Renal cortical epithelial cell (primary cell): ENCODE data around the gene POLR2H. TPM values are rescaled to one million over a fixed set of nuclear protein-coding genes. Genes with fewer than 3 reads are reported as not detected.

Source experiments
- DNase-seq: peaks from one replicate; pipeline ENCODE4 v3.0.0-alpha.2; 2011; ENCODE audit warnings: low read depth
- total RNA-seq: library from RNA; depleted of rRNA; stranded (reverse); fragments of >200 nt; gene quantifications from 2 replicates; pipeline ENCODE4 v1.2.3, GENCODE V29; 2014

POLR2H gene
- total RNA-seq, 1 donor from 2014 or later: 97.3 TPM

DNA sequence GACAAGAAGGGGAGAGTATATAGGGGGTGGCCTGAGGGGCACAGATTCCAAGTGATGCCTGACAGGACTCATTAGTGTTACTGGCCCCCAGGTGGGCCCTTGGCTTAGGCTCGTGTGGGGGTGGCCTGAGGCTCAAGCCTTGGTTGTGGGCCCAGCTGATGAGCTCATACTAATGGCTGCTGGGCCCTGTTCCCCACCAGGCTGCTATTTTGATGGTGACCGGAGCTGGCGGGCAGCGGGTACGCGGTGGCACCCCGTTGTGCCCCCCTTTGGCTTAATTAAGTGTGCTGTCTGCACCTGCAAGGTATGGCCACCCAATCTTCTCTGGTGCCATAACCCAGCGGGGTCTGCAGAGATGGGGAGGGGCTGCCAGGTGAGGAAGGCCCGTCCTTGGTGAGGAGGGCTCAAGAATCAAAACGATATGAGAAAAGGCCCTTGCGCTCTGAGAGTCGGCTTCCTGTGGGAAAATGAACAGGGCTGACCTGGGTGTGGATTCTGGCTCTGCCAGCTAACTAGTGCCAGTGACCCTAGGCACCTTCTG, 25.7 kb downstream of the POLR2H start:
- DNase-seq: no peak

DNA sequence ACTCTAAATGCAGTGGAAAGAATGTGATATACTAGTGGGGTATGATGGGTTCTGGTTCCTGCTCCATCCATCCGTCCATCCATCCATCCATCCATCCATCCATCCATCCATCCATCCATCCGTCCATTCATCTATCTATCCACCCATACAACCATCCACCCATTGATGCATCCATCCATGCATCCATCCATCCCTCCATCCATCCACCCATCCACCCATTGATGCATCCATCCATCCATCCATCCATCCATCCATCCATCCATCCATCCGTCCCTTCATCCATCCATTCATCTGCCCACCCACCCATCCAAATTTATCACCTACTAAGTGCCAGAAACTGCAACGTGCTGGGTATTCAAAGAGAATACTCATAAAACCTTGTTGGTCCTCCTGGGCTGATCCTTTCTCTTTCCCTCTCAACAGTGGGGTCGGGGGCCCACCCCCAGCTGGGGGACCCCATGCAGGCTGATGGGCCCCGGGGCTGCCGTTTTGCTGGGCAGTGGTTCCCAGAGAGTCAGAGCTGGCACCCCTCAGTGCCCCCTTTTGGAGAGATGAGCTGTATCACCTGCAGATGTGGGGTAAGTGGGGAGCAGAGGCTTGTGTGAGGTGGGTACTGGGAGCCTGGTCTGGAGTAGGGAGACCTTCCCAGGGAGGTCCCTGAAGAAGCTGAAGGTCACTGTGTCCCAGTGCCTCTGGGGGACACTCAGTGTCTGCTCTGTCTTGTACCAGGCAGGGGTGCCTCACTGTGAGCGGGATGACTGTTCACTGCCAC, 26.8 kb downstream of the POLR2H start:
- no peak for DNase-seq

DNA sequence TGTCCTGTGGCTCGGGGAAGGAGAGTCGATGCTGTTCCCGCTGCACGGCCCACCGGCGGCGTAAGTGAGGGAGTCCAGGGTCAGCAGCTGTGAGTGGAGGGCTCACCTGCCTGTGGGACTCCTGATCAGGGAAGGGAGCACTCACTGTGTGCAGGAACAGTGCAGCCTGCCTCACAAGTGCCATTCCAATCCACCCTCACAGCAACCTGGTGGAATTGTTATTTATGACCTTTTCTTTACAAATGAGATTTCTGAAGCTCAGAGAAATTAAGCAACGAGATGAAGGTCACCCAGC, 27.4 kb downstream of the POLR2H start:
- DNase-seq: no peak

DNA sequence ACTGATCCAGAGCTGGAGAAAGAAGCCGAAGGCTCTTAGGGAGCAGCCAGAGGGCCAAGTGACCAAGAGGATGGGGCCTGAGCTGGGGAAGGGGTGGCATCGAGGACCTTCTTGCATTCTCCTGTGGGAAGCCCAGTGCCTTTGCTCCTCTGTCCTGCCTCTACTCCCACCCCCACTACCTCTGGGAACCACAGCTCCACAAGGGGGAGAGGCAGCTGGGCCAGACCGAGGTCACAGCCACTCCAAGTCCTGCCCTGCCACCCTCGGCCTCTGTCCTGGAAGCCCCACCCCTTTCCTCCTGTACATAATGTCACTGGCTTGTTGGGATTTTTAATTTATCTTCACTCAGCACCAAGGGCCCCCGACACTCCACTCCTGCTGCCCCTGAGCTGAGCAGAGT, 27.9 kb downstream of the POLR2H start:
- no peak for DNase-seq

GRCh38 chr3:184389935-184390528, 28.5 kb downstream of the POLR2H start:
- DNase-seq: peak; percentile 13

DNA sequence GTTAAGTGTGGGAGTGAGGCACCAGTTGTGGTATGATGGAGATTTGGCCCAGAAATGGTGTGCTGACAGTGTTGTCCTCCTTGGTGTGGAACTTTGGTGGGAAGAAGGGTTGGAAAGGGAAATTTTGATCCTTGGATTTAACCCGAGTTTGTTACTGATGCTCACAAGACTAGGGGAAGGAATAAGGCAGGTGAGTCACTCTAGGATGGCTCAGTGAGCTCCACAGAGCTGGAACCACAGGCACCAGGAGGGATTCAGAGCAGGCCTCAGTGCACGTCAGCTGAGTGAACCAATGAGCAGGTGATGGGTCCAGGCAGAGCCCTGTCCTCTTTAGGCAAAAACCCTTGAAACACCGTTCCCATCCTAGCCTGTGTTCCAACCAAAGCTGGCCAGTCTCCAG, 29.8 kb downstream of the POLR2H start:
- DNase-seq: peak; percentile 83

GRCh38 chr3:184395320-184395660, 33.8 kb downstream of the POLR2H start:
- no peak for DNase-seq

GRCh38 chr3:184399410-184399809, 37.9 kb downstream of the POLR2H start:
- peak; percentile 82 for DNase-seq

GRCh38 chr3:184405075-184406030, 43.8 kb downstream of the POLR2H start:
- no peak for DNase-seq

DNA sequence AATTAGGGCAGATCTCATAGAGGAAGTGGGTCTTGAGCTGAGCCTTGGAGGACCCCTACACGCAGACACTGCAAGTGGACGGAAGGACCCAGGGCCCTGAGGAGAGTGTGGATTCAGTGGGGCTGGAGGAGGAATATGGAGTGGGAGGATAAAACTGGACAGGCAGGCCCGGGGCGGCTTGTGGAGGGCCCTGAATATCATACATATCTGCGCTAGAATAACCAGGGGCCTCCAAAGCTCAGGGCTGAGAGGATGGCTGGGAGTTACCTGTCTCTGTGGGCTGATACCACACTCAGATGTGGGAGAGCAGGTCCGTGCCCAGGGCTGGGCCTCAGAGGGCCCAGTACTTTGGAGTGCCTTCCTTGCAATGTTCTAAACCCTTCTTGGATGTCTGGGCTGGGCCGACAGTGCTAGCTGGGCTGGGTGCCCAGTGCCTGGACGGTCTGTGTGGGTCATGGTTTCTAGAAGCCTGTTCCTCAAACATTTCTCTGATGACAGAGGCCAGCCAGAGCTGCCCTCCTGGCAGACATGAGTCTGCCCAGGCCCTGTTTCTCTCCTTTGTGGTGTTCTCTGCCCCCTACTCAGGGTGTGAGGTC, 47.9 kb downstream of the POLR2H start:
- no peak for DNase-seq

GRCh38 chr3:184409946-184410500, 48.5 kb downstream of the POLR2H start:
- DNase-seq: no peak

DNA sequence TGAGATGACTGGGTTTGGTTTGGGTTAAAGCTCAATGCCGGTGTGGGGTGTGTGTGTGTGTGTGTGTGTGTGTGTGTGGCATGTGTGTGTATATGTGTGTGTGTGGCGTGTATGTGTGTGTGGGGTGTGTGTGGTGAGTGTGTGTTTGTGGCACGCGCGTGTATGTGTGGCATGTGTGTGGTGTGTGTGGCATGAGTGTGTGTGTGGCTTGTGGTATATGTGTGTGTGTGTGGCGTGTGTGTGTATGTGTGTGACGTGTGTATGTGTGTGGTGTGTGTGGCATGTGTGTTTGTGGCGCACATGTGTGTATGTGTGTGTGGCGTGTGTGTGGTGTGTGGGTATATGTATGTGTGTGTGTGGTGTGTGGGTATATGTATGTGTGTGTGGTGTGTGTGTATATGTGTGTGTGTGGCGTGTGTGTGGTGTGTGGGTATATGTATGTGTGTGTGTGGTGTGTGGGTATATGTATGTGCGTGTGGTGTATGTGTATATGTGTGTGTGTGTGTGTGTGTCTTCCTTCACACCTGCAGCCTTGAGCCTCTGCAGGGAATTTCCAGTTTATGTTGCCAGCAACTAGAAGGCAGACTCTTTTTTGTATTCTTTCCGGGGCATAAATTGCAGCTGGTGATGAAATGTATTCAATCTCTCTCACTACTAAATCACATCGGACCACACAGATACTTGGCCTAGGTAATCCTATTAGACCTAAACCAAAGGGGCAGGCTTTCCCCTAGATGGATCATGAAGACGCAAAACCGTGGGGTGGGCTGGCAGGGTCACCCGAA, 53.1 kb downstream of the POLR2H start:
- no peak for DNase-seq

- no peak for DNase-seq
Measured at GRCh38 chr3:184415203-184415490, 53.6 kb downstream of the POLR2H start.

DNA sequence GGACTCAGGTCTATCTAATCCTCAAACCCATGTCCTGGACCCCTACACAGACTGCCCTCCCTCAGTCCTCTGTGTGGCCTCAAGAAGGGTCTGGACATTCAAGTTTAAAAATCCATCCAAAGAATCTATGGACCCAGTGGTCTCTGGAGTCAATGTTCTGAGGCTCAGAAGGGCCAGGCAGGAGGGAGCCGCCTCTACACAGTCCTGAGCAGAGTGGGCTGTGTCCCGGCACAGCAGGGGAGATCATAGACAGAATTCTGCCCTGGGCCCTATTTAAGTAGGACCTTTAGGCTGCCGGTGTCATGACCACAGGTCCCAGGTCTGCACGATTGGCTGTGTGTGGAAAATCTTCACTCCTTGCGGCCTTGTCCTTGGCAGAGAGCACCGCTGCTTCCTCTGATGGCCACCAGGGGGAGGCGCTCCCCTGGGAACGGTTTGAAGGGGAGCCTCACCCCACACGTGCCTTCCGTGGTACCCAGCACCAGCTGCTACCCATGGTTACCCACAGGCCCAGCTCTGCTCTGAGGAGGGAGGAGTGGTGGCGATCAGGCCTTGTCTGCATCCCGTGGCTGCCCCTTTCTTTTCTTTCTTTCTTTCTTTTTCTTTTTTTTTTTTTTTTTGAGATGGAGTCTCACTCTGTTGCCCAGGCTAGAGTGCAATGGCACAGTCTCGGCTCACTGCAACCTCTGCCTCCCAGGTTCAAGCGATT, 56.3 kb downstream of the POLR2H start:
- peak; percentile 23 for DNase-seq

Other genes starting within 250 kb of the POLR2H start
- 36.1 and 43.8 TPM in 2 replicates for gene EIF2B5, start 226.4 kb upstream of the POLR2H start, total RNA-seq
- 16.8 and 63.6 TPM in 2 replicates for gene DVL3, start 206.3 kb upstream of the POLR2H start, total RNA-seq
- gene AP2M1, start 186.9 kb upstream of the POLR2H start, total RNA-seq: 299 and 523 TPM in 2 replicates
- gene ABCF3, start 175.5 kb upstream of the POLR2H start, total RNA-seq: 17.9 and 53.3 TPM in 2 replicates
- 0.10 TPM in 1 of 2 replicates, not detected in the other for gene VWA5B2, start 132.1 kb upstream of the POLR2H start, total RNA-seq
- 18.9 and 43.2 TPM in 2 replicates for gene ALG3, start 112.7 kb upstream of the POLR2H start, total RNA-seq
- 4.3 and 4.7 TPM in 2 replicates for gene EEF1AKMT4, start 112.0 kb upstream of the POLR2H start, total RNA-seq
- gene CAMK2N2, start 100.2 kb upstream of the POLR2H start, total RNA-seq: 0.10 TPM in 1 of 2 replicates, not detected in the other
- not detected in 2 replicates for gene ECE2, start 85.7 kb upstream of the POLR2H start, total RNA-seq
- 423 and 840 TPM in 2 replicates for gene PSMD2, start 62.5 kb upstream of the POLR2H start, total RNA-seq
- 195 and 527 TPM in 2 replicates for gene EIF4G1, start 47.1 kb upstream of the POLR2H start, total RNA-seq
- 16.8 and 24.2 TPM in 2 replicates for gene FAM131A, start 24.1 kb upstream of the POLR2H start, total RNA-seq
- 1.7 and 3.5 TPM in 2 replicates for gene CLCN2, start 105 bp upstream of the POLR2H start, total RNA-seq
- 0.35 and 0.69 TPM in 2 replicates for gene THPO, start 16.5 kb downstream of the POLR2H start, total RNA-seq
- 3.0 and 23.9 TPM in 2 replicates for gene CHRD, start 18.3 kb downstream of the POLR2H start, total RNA-seq
- gene EPHB3, start 200.1 kb downstream of the POLR2H start, total RNA-seq: 0.15 and 0.17 TPM in 2 replicates